Effector CD8-positive, alpha-beta T cell (primary cell): Measurements from ENCODE around the gene IFT27.

ENCODE experiments used
- DNase-seq: peaks from one replicate; lab custom pipeline; 2025; lab: John Stamatoyannopoulos, UW
- total RNA-seq, 4 experiments: gene quantifications; one replicate each; lab custom pipeline; 2026; lab: John Stamatoyannopoulos, UW

IFT27 gene, protein sequence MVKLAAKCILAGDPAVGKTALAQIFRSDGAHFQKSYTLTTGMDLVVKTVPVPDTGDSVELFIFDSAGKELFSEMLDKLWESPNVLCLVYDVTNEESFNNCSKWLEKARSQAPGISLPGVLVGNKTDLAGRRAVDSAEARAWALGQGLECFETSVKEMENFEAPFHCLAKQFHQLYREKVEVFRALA
- total RNA-seq, result 24.1 to 39.5 (median 27.2) reads per million in 4 experiments

DNA sequence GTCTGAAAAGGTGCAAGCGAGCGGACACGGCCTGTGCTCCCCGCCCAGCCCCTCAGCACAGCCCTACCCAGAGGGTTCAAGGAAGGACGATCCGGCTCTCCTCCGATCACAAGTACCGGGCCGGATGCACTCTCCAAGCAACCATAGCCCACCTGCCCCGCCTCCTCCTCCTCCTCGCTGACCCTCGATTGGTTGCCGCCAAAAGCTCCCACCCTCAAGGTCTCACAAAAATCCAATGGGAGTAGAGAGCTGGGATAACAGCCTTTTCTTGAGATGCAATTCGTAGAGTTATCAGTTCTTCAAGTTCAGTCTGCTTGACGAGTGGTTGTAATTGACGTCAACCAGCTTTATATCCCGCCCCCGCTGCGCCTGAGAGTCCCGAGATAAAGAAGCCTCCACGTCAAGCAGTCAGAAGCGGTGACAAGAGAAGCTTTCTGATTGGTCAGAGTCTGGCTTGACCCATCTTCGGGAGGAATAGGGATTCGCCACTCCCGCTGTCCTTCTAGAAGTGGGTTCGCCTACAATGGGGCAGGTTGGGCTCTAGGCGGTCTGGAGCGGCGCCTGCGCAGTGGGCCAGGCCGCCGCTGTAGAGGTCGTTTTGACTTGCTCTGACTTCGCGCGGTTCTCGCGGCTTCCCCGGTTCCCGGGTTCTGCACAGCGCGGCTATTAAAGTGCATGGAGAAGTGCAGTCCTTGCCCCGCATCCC is at the start of gene IFT27:
Gene IFT27 (minus strand): TSS at position 156 of the 706 bp plus-strand sequence. CDS start 412 bp downstream, outside the sequence.
- DNase-seq, result peak; percentile 95

GRCh38 chr22:36824655-36825054 is 48.7 kb upstream of the IFT27 start:
- no peak for DNase-seq

- no peak for DNase-seq
These were observed 47.4 kb upstream of the IFT27 start for GRCh38 chr22:36823186-36823839.

- no peak for DNase-seq
These were observed 46.7 kb upstream of the IFT27 start for GRCh38 chr22:36822581-36822980.

- DNase-seq, result no peak
These were observed 43.2 kb upstream of the IFT27 start for GRCh38 chr22:36819112-36819511.

- DNase-seq, result no peak
These were observed 42.2 kb upstream of the IFT27 start for GRCh38 chr22:36818010-36818642.

DNA sequence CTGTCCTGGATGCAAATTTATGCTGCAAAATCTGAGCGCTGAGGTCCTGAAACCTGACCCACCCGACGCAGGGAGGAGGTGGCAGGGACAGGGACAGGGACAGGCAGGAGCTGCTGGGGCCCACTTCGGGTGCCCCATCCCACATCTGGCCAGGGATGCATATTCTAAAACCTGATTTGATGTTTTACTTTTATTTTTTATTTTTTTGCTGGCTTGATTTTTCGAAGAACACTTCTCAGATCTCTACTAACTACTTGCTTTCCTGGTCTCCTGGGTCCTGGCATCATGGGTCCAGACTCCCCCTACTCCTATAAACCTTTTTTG is 41.6 kb upstream of the IFT27 start:
- no peak for DNase-seq

- DNase-seq, result no peak
These were observed 41.0 kb upstream of the IFT27 start, which contains the start of gene PVALB for GRCh38 chr22:36816636-36817524. PVALB (minus strand) TSS chr22:36817035; CDS start chr22:36817005, 30 bp downstream.

GRCh38 chr22:36816339-36816635 is 40.4 kb upstream of the IFT27 start:
- no peak for DNase-seq

GRCh38 chr22:36815558-36816338 is 39.8 kb upstream of the IFT27 start:
- no peak for DNase-seq

DNA sequence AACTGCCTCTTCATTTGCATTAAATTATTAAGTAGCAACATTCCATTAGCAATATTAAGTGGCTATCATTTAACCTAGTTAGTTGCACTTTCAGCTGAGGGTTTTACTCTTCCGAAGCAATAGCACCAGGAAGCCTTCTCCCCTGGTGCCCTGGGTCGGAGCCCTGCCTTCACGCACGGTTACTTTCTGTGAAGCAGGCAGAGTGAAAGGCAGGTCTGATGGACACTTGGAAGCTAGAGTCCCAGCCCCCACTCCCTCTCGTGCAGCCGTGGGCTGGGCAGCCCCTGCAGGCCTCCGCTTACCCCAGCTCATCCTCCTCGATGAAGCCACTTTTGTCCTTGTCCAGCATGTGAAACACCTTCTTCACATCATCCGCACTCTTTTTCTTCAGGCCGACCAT is 38.9 kb upstream of the IFT27 start:
- DNase-seq, result no peak

DNA sequence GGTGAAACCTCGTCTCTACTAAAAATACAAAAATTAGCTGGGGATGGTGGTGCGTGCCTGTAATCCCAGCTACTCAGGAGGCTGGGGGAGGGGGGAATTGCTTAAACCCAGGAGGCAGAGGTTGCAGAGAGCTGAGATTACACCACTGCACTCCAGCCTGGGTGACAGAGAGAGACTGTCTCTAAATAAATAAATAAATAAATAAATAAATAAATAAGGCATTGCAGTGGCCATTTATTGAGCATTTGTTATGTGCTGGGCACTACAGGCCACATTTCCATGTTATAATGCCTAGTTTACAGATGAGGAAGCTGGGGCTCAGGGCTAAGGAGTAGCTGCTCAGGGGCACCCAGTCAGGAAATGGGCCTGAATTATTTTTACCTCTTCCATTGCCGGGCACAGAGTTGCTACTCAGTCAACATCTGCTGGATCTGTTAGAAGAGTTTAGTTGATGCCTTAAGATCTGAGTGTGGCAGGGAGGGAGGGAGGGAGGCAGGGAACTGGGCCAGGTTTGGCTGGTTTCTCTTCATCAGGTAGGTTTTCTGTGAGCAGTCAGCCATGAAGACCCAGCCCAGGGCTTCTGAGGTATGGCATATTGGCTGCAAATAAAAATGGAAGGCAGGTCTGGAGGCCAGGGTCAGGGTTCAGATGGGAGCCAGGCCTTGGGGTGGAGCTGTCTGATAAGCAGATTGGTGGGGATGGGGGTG is 35.3 kb upstream of the IFT27 start:
- DNase-seq, result no peak

DNA sequence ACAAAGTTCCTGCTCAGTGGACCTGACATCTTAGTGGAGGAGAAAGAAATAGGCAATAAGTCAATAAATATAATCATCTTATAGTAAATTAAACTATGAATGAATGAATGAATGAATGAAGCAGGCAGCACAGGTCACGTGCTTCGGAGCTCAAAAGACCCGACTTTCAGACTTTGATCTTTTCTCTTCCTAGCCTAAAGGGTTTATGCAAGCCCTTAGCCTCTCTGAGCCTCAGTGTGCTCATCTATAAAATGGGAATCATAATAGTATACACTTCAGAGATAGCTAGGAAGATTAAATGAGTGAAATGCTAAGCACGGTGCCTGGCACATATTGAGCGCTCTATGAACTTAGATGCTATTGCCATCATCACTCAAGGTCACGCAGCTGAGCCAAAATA is 33.4 kb upstream of the IFT27 start:
- no peak for DNase-seq

GRCh38 chr22:36808721-36809344 is 32.9 kb upstream of the IFT27 start:
- no peak for DNase-seq

DNA sequence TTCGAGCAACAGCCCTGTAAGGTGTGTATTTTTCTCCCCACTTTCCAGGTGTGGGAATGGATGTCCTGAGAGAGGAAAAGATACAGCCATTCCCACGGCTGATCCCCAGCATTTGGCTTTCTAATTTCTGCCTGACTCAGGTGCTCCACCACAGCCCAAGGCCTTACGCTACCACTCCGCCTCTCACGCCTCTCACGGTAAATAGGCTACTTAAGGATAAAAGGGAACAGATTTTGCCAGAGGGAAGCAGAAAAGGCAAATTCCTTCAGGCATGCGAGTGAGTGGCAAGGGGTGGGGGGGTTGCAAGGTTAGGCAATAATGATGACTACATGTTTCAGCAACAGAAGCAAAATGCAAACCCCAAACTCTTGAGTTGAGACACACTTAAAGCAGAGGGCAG is 31.7 kb upstream of the IFT27 start:
- no peak for DNase-seq

DNA sequence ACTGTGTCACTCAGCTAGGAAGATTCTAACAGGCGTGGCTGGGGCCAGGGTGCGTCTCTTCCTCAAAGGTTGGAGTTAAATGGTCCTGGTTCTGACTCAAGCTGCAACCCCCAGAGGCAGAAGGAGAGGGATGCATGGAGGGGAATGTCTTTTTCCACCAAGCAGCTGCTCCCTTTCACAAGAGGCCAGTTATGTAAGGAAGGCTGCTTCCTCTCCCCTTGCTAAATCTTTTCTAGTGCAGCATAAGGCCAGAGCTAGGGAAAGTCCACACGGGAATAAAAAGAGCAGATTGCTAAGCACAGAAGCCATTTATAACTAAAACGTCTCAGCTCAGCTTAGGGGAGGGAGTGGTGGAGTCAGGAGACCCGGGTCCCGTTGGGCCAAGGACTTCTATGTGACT is 30.9 kb upstream of the IFT27 start:
- DNase-seq, result no peak

GRCh38 chr22:36803358-36803757 is 27.4 kb upstream of the IFT27 start:
- DNase-seq, result no peak

- no peak for DNase-seq
These were observed 22.8 kb upstream of the IFT27 start for GRCh38 chr22:36798674-36799066.

DNA sequence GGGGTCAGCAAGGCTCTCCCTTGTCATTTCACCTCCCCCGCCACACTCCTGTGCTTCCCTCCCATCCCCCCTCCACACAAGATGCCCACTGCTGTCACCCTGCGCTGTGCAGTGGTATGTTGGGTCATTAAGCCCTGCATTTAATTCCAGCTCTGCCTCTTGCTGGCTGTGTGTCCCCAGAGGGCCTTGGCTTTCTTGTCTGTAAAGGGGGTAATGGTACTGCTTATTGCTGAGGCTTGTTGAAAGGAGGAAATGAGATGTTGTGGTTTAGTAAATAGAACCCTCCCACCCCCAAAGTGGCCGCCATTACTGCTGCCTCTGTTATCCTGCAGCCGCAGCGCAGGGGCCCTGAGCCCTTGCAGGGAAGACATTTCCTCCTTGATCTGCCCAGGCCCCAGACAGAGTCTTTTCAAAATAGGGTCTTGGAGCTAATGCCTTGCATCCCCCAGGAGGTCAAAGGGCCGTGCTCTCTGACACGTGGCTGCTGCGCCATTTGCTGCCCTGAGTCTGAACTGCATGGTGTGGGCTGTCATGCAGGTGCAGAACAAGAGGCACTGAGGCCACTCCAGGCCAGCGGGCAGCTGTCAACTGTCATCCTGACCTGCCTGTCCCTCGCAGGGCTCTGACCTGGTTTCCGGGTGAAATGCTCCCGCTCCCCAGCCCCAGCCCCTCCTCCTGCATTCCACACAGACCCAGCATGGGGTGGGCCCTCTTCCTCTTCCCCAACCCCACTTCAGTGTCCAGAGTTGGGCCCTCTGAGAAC is 22.2 kb upstream of the IFT27 start:
- DNase-seq, result no peak
